ENCODE results near the gene PSAP.

The PSAP gene

DNA sequence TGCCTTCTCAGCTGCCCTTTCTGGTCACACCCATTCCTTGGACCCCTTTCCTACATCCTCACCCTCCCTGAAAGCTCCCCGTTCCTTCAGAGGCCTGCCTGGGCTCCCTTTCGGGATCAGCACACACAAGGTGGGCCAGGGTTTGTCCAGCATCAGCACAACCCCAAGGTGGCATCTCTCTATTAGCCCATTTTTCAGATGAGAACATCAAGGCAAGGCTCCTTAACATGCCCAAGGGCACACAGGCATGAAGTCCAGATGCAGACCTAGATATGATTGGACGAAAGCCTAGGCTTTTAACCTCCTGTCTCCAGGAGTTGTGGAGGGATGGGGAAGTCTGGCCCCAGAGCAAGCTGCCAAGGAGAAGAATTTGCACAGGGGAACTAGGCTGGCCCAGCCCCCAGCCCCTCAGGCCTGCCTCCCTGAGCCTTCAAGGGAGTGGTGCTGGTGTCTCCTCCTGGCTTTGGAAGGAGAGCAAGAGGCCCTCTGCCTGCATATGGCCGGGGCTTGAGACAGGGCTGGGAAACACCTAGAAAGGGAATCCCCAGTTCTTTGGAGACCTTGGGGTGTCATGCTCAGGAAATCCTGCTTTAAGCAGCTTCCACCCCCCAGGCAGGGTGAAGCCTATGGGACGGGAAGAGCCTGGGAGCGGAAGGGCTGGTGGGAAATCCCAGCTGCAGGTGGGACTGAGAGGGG is 68.7 kb downstream of the PSAP start:
- no peak for DNase-seq

DNA sequence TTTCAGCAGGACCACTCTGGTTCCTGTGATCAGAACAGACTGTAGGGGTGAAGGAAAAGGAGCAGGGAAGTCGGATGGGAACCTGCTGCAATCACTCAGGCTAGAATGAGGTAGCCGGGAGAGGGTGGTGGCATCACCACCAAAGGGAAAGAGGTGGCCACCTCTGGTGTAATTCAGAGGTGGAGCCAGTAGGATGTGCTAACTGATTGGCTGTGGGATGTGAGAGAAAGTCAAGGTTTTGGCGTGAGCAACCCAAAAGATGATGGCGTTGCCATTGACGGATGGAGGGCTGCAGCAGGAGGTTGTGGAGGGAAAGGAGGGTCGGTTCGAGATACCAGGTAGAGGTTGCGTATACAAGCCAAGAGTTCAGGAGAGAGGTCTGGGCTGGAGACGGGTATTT is 70.3 kb downstream of the PSAP start:
- DNase-seq: no peak

GRCh38 chr10:71780156-71780555 is 70.9 kb downstream of the PSAP start:
- no peak for DNase-seq

GRCh38 chr10:71779641-71780040 is 71.4 kb downstream of the PSAP start:
- DNase-seq: peak in 1 of 5 experiments; percentile 14

GRCh38 chr10:71778071-71778825 is 72.8 kb downstream of the PSAP start:
- no peak for DNase-seq

DNA sequence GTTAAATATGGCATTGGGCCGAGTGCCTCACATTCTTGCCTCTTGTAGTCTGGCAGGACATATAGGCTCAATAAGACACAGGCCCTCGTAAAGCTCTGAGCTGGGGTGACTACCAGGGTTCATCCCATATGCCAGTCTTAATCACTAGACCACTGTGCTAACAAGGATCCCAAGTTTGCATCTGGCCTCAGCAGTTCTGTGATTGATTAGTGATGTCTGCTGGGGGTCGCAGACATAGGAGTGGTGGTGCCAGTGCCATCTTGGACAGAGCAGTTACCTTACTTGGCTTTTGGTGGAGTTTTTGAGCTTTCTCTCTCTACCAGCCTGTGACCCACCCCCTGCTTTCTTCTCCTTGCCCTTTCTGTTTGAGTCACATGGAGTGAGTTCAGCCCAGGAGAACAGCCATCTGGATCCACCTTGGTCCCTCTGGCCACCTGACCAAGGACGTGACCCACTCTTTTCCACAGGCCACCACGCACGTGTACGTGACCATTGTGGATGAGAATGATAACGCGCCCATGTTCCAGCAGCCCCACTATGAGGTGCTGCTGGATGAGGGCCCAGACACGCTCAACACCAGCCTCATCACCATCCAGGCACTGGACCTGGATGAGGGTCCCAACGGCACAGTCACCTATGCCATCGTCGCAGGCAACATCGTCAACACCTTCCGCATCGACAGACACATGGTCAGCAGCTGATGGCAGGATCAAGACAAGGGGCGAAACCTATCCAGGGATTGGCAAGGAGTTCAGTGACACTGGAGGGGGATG is 73.7 kb downstream of the PSAP start:
- DNase-seq: no peak

- DNase-seq: no peak
Measured at GRCh38 chr10:71776481-71776925, 74.5 kb downstream of the PSAP start.

DNA sequence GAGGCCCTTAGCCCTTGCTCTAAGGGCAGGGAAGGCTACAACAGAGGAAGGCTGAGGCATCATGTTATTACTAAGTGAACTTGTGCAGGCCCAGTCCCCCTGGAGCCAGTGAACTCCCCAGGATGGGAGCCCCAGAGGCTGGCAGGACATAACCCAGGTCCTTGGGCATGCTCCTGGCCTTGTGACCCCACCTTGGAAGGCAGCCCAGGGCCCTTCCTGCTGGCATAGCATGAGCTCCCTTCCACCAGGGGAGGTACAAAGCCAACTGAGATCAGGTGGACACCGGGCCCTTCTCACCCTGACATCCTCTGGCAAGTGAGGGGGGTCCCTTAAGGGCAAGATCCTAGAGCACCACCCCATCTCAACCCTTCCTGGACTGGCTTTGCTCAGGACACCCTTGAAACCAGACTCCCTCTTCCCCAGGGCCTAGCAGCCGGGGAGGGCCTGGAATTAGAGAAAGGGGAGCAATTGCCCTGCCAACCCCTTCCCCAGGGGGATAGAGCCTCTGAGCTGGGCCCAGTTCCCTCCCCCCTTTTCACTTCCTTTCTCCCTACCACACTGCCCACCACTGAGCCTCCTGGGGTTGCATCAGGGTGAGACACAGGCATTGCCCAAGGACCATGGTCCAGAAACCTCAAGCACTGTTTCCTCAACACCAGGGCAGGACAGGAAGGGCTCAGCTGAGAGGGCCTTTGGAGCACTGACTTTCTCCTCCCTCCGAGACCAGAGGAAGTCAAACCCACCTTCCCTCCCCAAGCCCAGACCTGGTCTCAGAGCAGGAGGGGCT is 75.9 kb downstream of the PSAP start:
- DNase-seq: no peak

DNA sequence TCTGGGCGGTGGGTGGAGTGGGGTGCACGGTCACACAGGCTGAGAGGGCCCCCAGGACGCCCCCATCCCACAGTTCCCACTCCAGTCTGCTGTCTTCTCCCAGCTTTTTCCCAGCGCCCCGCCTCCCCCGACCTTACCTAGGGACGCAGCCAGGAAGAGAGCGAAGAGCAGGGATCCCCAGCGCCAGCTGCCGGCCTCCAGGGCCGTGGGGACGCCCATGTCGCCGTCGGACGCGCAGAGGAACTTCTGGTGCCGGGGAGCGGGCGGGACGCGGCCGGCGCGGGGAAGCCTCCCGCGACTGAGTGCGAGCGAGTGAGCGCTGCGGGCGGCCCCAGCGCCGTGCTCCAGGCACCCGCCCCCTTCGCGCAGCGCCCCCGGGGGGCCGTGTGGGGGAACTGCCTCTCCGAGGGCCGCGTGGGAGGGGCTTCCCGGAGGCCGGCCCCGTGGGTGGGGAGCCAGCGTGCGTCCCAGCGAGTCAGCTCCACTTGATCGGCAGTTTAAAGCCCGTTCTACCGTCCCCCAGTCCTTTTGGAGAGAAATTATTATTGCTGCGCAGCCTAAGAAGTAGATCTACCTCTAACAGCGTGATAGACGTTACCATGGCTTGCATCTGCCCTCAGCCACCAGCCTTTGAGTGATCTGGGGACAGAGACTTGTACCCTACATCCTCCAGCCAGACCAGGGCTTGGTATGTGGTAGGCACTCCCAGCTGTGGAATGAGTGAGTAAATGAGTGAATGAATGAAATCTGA is 77.7 kb downstream of the PSAP start, which contains the start of gene VSIR:
Gene VSIR (minus strand): TSS at position 300 of the 751 bp plus-strand sequence. CDS start 81 bp downstream, at position 219.
- DNase-seq: peak; percentile 86 to 95 (median 90)

DNA sequence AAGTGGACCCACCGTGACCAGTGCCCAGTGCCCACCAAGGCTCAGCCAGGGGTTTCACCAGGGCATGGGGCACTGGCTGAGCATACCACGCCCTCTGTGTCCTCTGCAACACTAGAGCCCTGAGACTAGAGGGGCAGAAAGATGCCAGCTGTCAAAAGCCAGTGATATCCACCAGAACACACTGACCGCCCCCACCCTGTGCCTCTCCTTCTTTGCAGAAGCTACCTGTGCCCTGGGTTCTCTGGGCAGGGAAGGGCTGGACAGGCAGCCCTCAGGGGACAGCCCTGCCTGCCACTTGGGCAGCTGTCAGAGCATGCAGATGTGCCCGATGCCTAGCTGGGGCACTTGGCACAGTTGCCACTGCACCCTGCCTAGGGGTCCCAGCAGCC is 78.2 kb downstream of the PSAP start:
- DNase-seq: peak in 1 of 5 experiments; percentile 28

GRCh38 chr10:71771821-71772617 is 79.0 kb downstream of the PSAP start:
- no peak for DNase-seq

- no peak for DNase-seq
Measured at GRCh38 chr10:71771204-71771603, 79.8 kb downstream of the PSAP start.

GRCh38 chr10:71770789-71771188 is 80.3 kb downstream of the PSAP start:
- DNase-seq: no peak

DNA sequence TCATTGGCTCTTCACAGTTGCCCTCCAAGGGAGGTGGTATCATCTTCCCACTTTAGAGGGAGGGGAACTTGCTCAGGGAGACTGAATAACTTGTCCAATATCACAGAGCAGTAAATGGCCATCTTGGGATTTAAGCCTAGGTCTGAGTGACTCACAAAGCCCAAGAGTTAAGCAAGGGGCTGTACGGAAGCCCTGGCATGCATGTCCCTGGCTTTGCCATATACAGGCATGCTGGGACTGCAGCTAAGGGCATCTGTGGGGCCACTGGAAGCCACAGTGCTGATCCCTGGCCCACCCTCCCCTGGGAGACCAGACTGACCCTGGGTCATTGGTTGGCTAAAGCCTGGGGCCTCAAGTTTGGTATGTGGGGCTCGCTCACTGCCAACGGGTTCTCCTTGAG is 80.8 kb downstream of the PSAP start:
- no peak for DNase-seq

DNA sequence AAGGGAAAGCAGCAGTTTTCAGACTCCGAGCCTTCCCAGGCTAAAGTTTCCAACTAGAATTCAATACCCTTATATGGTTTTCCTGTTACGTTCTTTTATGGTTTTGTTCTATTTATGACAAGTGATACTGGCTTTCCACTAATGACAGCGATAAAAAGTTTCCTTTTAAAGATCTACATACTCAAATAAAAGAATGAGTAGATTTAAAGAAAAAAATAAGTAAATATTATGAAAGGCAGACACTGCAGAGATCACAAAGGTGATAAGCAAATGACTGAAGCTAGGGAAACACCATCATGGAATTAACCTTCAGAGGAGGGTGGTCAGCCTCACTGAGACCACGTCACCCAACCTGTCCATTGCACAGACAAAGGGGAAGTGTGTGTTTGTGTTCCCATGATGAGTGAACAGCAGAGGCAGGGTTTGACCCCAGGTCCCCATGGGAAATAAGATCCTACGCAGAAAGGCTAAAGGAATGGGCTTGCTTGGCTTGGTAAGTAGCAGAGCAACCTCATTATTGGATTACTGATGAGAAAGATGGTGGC is 81.7 kb downstream of the PSAP start:
- no peak for DNase-seq

DNA sequence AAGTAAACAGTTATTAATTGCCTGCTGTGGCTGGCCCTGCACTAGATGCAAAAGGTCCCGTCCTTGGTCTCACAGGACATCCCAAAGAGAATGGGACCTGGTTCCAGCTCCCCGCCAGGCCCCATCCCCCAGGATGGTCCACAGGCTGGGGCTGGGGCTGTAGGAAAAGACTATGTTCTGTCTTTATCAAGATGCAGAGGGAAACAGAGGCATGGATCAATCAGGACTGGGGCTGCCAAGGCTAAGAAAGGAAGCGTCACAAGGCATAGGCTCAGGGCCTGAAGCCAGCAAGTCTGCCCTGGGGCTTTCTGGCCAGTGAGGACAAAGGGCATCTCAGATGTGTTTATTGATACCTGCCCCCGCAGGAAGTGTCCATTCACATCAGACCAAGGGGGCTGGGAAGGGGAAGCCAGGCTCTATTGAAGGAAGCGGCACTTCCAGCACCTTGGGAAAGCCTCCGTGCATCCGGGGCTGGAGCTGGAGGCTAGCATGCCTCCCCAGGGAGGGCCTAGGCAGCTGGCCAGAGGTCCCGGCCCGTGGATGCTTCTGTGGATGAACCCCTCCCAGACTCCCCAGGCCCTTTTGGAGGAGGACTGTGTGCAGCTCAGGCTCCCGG is 83.5 kb downstream of the PSAP start:
- DNase-seq: no peak

DNA sequence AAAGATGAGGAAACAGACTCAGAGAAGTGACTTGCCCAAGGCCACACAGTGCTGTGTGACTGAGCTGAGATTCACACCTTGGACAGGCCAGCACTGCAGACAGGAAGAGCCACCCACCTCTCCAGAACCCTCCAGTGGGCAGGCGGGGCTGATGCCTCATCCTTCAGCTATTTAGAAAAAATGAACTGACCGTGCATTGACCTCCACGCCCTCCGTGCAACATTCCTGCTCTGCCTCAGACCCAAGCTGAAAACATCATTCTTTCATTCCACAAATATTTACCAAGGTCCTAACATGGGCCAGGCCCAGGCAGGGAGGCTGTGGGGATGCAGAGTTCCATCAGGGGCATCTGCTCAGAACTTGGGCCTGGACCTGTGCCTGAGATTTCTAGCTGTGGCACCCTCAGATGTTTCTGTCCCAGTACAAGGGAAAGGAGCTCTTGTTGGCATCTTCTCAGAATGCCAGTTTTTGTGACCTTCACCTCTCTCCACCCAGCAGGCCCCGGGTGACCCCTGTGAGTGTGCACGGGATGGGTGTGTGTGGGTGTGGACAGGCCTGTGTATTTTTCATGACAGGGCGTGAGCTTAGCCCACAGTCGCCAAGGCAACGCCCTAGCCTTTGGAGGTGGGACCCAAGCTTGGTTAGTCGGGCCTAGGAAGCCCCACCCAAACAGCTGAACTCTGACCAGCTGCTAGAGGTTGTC is 84.2 kb downstream of the PSAP start:
- no peak for DNase-seq

Measured in T-helper 2 cell (primary cell).